Transverse colon (tissue), 4 donors: ENCODE data around the gene PDE2A.

Experiments
- CTCF ChIP-seq, 5 experiments: fragments of 200-600 bp in 3 of 5; fragments of 450-650 bp in 2 of 5; sonication (generic) in 3 of 5; IDR thresholded peaks; 1 replicate in 2 of 5; 2 replicates in 3 of 5; pipeline ENCODE4 v1.5.1; 2016 to 2017; ENCODE audit warnings: antibody characterized with exemption in 5 of 5, inconsistent platforms in 3 of 5, mild to moderate bottlenecking in 2 of 5, moderate library complexity in 1 of 5
- EP300 ChIP-seq: sonication (generic); formaldehyde crosslinking; IDR thresholded peaks from one replicate; pipeline ENCODE4 v1.6.1; 2017; ENCODE audit warnings: antibody characterized with exemption, low read depth
- POLR2A ChIP-seq: fragments of 450-650 bp; IDR thresholded peaks from one replicate; pipeline ENCODE4 v1.6.1; 2016; ENCODE audit warnings: antibody characterized with exemption, mild to moderate bottlenecking, moderate library complexity
- POLR2AphosphoS5 ChIP-seq, 3 donors: sonication (generic); formaldehyde crosslinking; IDR thresholded peaks; one replicate each; pipeline ENCODE4 v1.6.1; 2016; ENCODE audit warnings: antibody characterized with exemption in 3 of 3

- TF ChIP-seq POLR2A (no peak), CTCF (IDR thresholded peaks at IDR 0.05) (no peak), POLR2AphosphoS5 (IDR thresholded peaks at IDR 0.05) (no peak), EP300 (no peak)
Observed at GRCh38 chr11:72634472-72635095, 39.6 kb downstream of the PDE2A start.
